HepG2 (cell line): ENCODE data around the gene CYP4F2. TPM values are rescaled to one million over a fixed set of nuclear protein-coding genes. Genes with fewer than 3 reads are reported as not detected.
A peak's percentile ranks its signal among the peaks of the same experiment; 100 is the strongest.

Experiments used
- ATF3 ChIP-seq: sonication (generic); formaldehyde crosslinking; IDR thresholded peaks from 2 replicates; pipeline ENCODE4 v1.4.0; 2020; ENCODE audit warnings: missing genetic modification reagents
- LRRFIP1 ChIP-seq: sonication (generic); formaldehyde crosslinking; conservative IDR thresholded peaks from 2 replicates; pipeline ENCODE4 v1.4.0; 2020; ENCODE audit warnings: missing genetic modification reagents
- MNT ChIP-seq: fragments of 450-650 bp; IDR thresholded peaks from 2 replicates; pipeline ENCODE4 v1.6.1; 2016
- MXI1 ChIP-seq: IDR thresholded peaks from 3 replicates; pipeline ENCODE4 v1.6.1; 2012; ENCODE audit warnings: low read depth, low read length, inconsistent platforms, borderline replicate concordance
- MZF1 ChIP-seq: sonication (generic); formaldehyde crosslinking; IDR thresholded peaks from 2 replicates; pipeline ENCODE4 v1.8.1; 2023; ENCODE audit warnings: mild to moderate bottlenecking, missing genetic modification reagents, borderline replicate concordance
- PHF20 ChIP-seq: sonication (generic); formaldehyde crosslinking; IDR thresholded peaks from 2 replicates; pipeline ENCODE4 v1.5.0; 2020; ENCODE audit warnings: mild to moderate bottlenecking, missing genetic modification reagents
- PRMT3 ChIP-seq: sonication (generic); formaldehyde crosslinking; IDR thresholded peaks from 2 replicates; pipeline ENCODE4 v1.8.1; 2022; ENCODE audit warnings: low read depth, mild to moderate bottlenecking, moderate library complexity, missing genetic modification reagents, borderline replicate concordance
- RERE ChIP-seq: IDR thresholded peaks from 2 replicates; pipeline ENCODE4 v1.6.1; 2016; ENCODE audit warnings: low read depth, missing genetic modification reagents, missing compliant biosample characterization
- RFX1 ChIP-seq: fragments of 450-650 bp; IDR thresholded peaks from 2 replicates; pipeline ENCODE4 v1.6.1; 2017
- RFX3 ChIP-seq: IDR thresholded peaks from 2 replicates; pipeline ENCODE4 v1.6.1; 2016; ENCODE audit warnings: missing biosample characterization, missing genetic modification reagents
- SKI ChIP-seq: fragments of 450-650 bp; IDR thresholded peaks from one replicate; pipeline ENCODE4 v1.6.1; 2018; ENCODE audit warnings: mild to moderate bottlenecking; ENCODE audit not compliant: partially characterized antibody
- SNRNP70 ChIP-seq: fragments of 200-400 bp; formaldehyde crosslinking; IDR thresholded peaks from 2 replicates; pipeline ENCODE4 v1.6.1; 2017; ENCODE audit warnings: mild to moderate bottlenecking, low read depth, low read length, moderate library complexity
- ZEB1 ChIP-seq: IDR thresholded peaks from 2 replicates; pipeline ENCODE4 v1.6.1; 2012; ENCODE audit warnings: mild to moderate bottlenecking, low read depth, inconsistent platforms; ENCODE audit not compliant: insufficient replicate concordance
- ZNF234 ChIP-seq: sonication (generic); formaldehyde crosslinking; conservative IDR thresholded peaks from 2 replicates; pipeline ENCODE4 v1.5.1; 2020; ENCODE audit warnings: mild to moderate bottlenecking, missing genetic modification reagents
- ZNF282 ChIP-seq: fragments of 450-650 bp; IDR thresholded peaks from 2 replicates; pipeline ENCODE4 v1.6.1; 2018; ENCODE audit not compliant: partially characterized antibody
- ZNF30 ChIP-seq: sonication (generic); formaldehyde crosslinking; IDR thresholded peaks from 2 replicates; pipeline ENCODE4 v1.5.0; 2020; ENCODE audit warnings: mild to moderate bottlenecking, missing genetic modification reagents
- ZNF331 ChIP-seq: sonication (generic); formaldehyde crosslinking; IDR thresholded peaks from 2 replicates; pipeline ENCODE4 v1.4.0; 2020; ENCODE audit warnings: missing genetic modification reagents
- ZNF766 ChIP-seq: sonication (generic); formaldehyde crosslinking; IDR thresholded peaks from 2 replicates; pipeline ENCODE4 v1.5.0; 2020; ENCODE audit warnings: missing genetic modification reagents, borderline replicate concordance
- ZSCAN22 ChIP-seq: sonication (generic); formaldehyde crosslinking; IDR thresholded peaks from 2 replicates; pipeline ENCODE4 v1.4.0; 2020; ENCODE audit warnings: mild to moderate bottlenecking, missing genetic modification reagents
- polyA plus RNA-seq, 8 experiments: library from polyadenylated mRNA; depleted of rRNA in 3 of 8; stranded (reverse) in 7 of 8; unstranded in 1 of 8; fragments of >200 nt; fragmentation: Illumina TruSeq in 4 of 8; extraction: Trizol in 4 of 8; gene quantifications; 2 replicates each; pipeline versions ENCODE4 v1.2.1 to v1.2.3, GENCODE V29; 2011 to 2016; ENCODE audit warnings: low read depth in 4 of 8, missing spikeins in 1 of 8, mixed read lengths in 1 of 8; ENCODE audit not compliant: insufficient read depth in 1 of 8
- total RNA-seq, 5 experiments: library from RNA; depleted of rRNA; stranded (reverse); fragments of >200 nt; fragmentation: Illumina TruSeq; extraction: Trizol; gene quantifications; 2 replicates each; pipeline ENCODE4 v1.2.3, GENCODE V29; 2016; ENCODE audit warnings: low read depth in 1 of 5
- TF ChIP-seq, protein P1 (sequence below): IDR thresholded peaks from 2 replicates; pipeline ENCODE4 v1.6.1; 2016; ENCODE audit warnings: mild to moderate bottlenecking, missing biosample characterization, missing genetic modification reagents

Gene CYP4F2
- total and polyA plus RNA-seq, 2 of the 13 experiments (the other 11 are each of a cell fraction or from before 2014, with no cell fraction given): 3.7 to 3.9 TPM

DNA sequence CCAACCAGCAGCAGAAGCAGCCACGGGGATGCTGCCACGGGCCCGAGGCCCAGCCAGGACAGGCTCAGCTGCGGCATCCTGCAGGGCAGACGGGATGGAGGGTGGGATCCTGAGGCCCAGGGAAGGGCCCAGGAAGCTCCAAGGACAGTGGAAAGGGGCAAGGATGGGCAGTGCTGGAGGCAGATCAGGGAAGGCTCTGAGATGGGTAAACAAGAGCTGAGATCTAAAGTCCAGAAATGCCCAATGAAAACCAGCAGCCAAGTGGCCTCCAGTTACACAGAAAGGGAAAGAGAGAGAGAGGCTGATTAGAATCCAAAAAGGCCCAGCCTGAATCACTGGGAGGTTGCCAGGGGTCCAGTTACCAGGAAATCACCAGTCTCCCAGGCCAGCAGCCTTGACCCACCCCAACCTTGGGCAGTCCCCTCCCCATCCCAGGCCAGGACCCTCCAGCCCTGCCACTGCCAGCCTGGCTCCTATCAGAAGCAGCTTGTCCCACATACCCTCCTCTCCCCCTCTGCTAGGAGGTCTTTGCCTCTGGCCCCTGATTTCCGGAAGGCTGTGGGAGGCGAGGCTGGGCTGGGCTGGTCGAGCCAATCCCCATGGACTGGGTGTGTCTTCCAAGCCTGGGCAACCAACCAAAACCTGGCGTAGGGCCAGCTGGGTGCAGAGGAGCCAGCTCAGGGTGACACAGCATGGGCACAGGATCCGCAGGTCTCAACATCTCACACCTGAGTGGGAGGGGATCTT lies 36.6 kb upstream of the CYP4F2 start, which contains the start of gene CYP4F11 (continued):
- TF ChIP-seq MNT: no peak
- TF ChIP-seq ZNF766 (CRISPR knock-in tag): no peak
- TF ChIP-seq RERE (CRISPR knock-in tag): no peak
- TF ChIP-seq ZEB1: peak; percentile 13
- TF ChIP-seq SNRNP70: no peak
- no peak for TF ChIP-seq RFX1
- peak; percentile 51; the same call in 1 of the 2 replicates for TF ChIP-seq PHF20 (CRISPR knock-in tag)
- no peak for TF ChIP-seq ZNF30 (CRISPR knock-in tag)
- TF ChIP-seq SKI: no peak
- TF ChIP-seq ZNF234 (CRISPR knock-in tag): no peak
- TF ChIP-seq, protein P1, sequence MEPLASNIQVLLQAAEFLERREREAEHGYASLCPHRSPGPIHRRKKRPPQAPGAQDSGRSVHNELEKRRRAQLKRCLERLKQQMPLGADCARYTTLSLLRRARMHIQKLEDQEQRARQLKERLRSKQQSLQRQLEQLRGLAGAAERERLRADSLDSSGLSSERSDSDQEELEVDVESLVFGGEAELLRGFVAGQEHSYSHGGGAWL: no peak
- TF ChIP-seq ZNF331 (CRISPR knock-in tag): peak; percentile 26; the same call in 1 of the 2 replicates
- TF ChIP-seq MZF1 (CRISPR knock-in tag): no peak
- TF ChIP-seq LRRFIP1 (CRISPR knock-in tag): no peak
- TF ChIP-seq ZNF282: no peak
- TF ChIP-seq ZSCAN22: 0 out of 2 replicates have a peak, but pooled peaks have one; percentile 31
- no peak for TF ChIP-seq PRMT3 (CRISPR knock-in tag)
- 0 out of 3 replicates have a peak, but pooled peaks have one; percentile 21 for TF ChIP-seq MXI1
- TF ChIP-seq ATF3: no peak
- no peak for TF ChIP-seq RFX3 (CRISPR knock-in tag)
